Measurements from ENCODE around the gene TRAPPC8. TPM values are rescaled to one million over a fixed set of nuclear protein-coding genes. Genes with fewer than 3 reads are reported as not detected.

The TRAPPC8 gene
- total RNA-seq, 2 experiments from 2014 or later: 24.4 to 26.3 TPM

- Mint-ChIP-seq H3K27me3 (no peaks in the 10 kb centered on the region), H3K4me1 (ENCODE audit: low read depth) (peaks cover 18% of the 10 kb centered on the region), H3K27ac (no peak overlapping the region), H3K9me3 (no peaks in the 10 kb centered on the region), H3K4me3 (no peak overlapping the region), H3K36me3 (ENCODE audit: low read depth) (peaks cover 92% of the 10 kb centered on the region)
- no peaks in the 10 kb centered on the region for H3K27me3 ChIP-seq (ENCODE audit: control insufficient read depth in 1 of 2, insufficient read depth in 2 of 2, low read length in 2 of 2)
- intact Hi-C loops (cut with DNase I, micrococcal nuclease): no loop called here
- CTCF ChIA-PET: no interaction called here
- H3K9me3 ChIP-seq (ENCODE audit: control insufficient read depth in 1 of 2, insufficient read depth in 1 of 2, low read length in 2 of 2): no peaks in the 10 kb centered on the region
- ATAC-seq (ENCODE audit: poor library complexity) (no peak), DNase-seq (no peak)
- peaks cover 61% of the 10 kb centered on the region for H3K36me3 ChIP-seq (ENCODE audit: insufficient read depth, low read length)
- no peak overlapping the region for H3K27ac ChIP-seq (ENCODE audit: low read depth in 1 of 2, low read length in 2 of 2)
- no peak overlapping the region for H3K4me3 ChIP-seq (ENCODE audit: low read length)
- no peak for TF ChIP-seq CTCF (IDR thresholded peaks at IDR 0.05)
- POLR2A ChIA-PET: no interaction called here
- no peaks in the 10 kb centered on the region for H3K4me1 ChIP-seq (ENCODE audit: insufficient read depth, low read length)
These were observed 67.6 kb downstream of the TRAPPC8 start for GRCh38 chr18:31875301-31875700.

- intact Hi-C loops (cut with DNase I, micrococcal nuclease): no loop called here
- H3K36me3 Mint-ChIP-seq (ENCODE audit: low read depth): peaks cover 89% of the 10 kb centered on the region
- H3K4me1 ChIP-seq (ENCODE audit: insufficient read depth, low read length): no peaks in the 10 kb centered on the region
- no peak overlapping the region for H3K27ac Mint-ChIP-seq
- H3K4me3 Mint-ChIP-seq: no peak overlapping the region
- no peaks in the 10 kb centered on the region for H3K9me3 ChIP-seq (ENCODE audit: control insufficient read depth in 1 of 2, insufficient read depth in 1 of 2, low read length in 2 of 2)
- H3K36me3 ChIP-seq (ENCODE audit: insufficient read depth, low read length): peaks cover 56% of the 10 kb centered on the region
- no peaks in the 10 kb centered on the region for H3K9me3 Mint-ChIP-seq
- no peaks in the 10 kb centered on the region for H3K27me3 ChIP-seq (ENCODE audit: control insufficient read depth in 1 of 2, insufficient read depth in 2 of 2, low read length in 2 of 2)
- ATAC-seq (ENCODE audit: poor library complexity) (no peak), DNase-seq (no peak)
- ChIA-PET POLR2A (no interaction called here), CTCF (no interaction called here)
- no peak overlapping the region for H3K27ac ChIP-seq (ENCODE audit: low read depth in 1 of 2, low read length in 2 of 2)
- H3K4me1 Mint-ChIP-seq (ENCODE audit: low read depth): no peaks in the 10 kb centered on the region
- no peaks in the 10 kb centered on the region for H3K27me3 Mint-ChIP-seq
- no peak overlapping the region for H3K4me3 ChIP-seq (ENCODE audit: low read length)
- TF ChIP-seq CTCF (IDR thresholded peaks at IDR 0.05): no peak
These were observed 79.8 kb downstream of the TRAPPC8 start for GRCh38 chr18:31863103-31863502.

GRCh38 chr18:31860488-31860887 is 82.4 kb downstream of the TRAPPC8 start:
- Mint-ChIP-seq H3K27me3 (no peaks in the 10 kb centered on the region), H3K4me1 (ENCODE audit: low read depth) (no peaks in the 10 kb centered on the region), H3K27ac (no peak overlapping the region), H3K4me3 (no peak overlapping the region), H3K9me3 (no peaks in the 10 kb centered on the region), H3K36me3 (ENCODE audit: low read depth) (peaks cover 92% of the 10 kb centered on the region)
- CTCF ChIA-PET: no interaction called here
- intact Hi-C loops (cut with DNase I, micrococcal nuclease): no loop called here
- H3K9me3 ChIP-seq (ENCODE audit: control insufficient read depth in 1 of 2, insufficient read depth in 1 of 2, low read length in 2 of 2): no peaks in the 10 kb centered on the region
- DNase-seq (no peak), ATAC-seq (ENCODE audit: poor library complexity) (no peak)
- H3K36me3 ChIP-seq (ENCODE audit: insufficient read depth, low read length): peaks cover 60% of the 10 kb centered on the region
- no peak overlapping the region for H3K4me3 ChIP-seq (ENCODE audit: low read length)
- no peak overlapping the region for H3K27ac ChIP-seq (ENCODE audit: low read depth in 1 of 2, low read length in 2 of 2)
- no peaks in the 10 kb centered on the region for H3K4me1 ChIP-seq (ENCODE audit: insufficient read depth, low read length)
- POLR2A ChIA-PET: interaction anchor here (0.7 kb wide), 1 partner anchor 89 kb away, joined by 3 read pairs; no protein-coding TSS in a partner anchor
- TF ChIP-seq CTCF (IDR thresholded peaks at IDR 0.05): no peak
- no peaks in the 10 kb centered on the region for H3K27me3 ChIP-seq (ENCODE audit: control insufficient read depth in 1 of 2, insufficient read depth in 2 of 2, low read length in 2 of 2)

Measured in CD4-positive, alpha-beta T cell (primary cell).